A549 (cell line): ENCODE data around the gene CIRBP.

Source experiments
- BHLHE40 ChIP-seq: IDR thresholded peaks from 2 replicates; pipeline ENCODE4 v1.6.1; 2012; ENCODE audit warnings: low read depth, low read length, inconsistent platforms
- EP300 ChIP-seq, 2 experiments: fragments of >200 bp; sonication (Bioruptor Twin); formaldehyde crosslinking; IDR thresholded peaks; 2 replicates in 1 of 2; 3 replicates in 1 of 2; pipeline ENCODE4 v1.6.1; 2016 to 2017
- FOSL2 ChIP-seq, 2 experiments: fragments of 450-650 bp in 1 of 2; fragments of >200 bp in 1 of 2; sonication (Bioruptor Twin) in 1 of 2; formaldehyde crosslinking; IDR thresholded peaks; 2 replicates each; pipeline versions ENCODE4 v1.5.0 to v1.6.1; 2016 to 2020; ENCODE audit warnings: mild to moderate bottlenecking in 1 of 2, moderate library complexity in 1 of 2
- POLR2A ChIP-seq: IDR thresholded peaks from 2 replicates; pipeline ENCODE4 v1.6.1; 2012; ENCODE audit warnings: mild to moderate bottlenecking, low read length
- SMC3 ChIP-seq: fragments of >200 bp; sonication (Bioruptor Twin); formaldehyde crosslinking; IDR thresholded peaks from 3 replicates; pipeline ENCODE4 v1.6.1; 2018; ENCODE audit warnings: inconsistent platforms
- TP53 ChIP-seq: fragments of 250-450 bp; sonication (Bioruptor Pico); IDR thresholded peaks from 2 replicates; pipeline ENCODE4 v1.5.0; 2021; ENCODE audit warnings: mild to moderate bottlenecking, moderate library complexity
- ZFP36 ChIP-seq: fragments of 450-650 bp; IDR thresholded peaks from 2 replicates; pipeline ENCODE4 v1.6.1; 2014; ENCODE audit warnings: borderline replicate concordance; ENCODE audit not compliant: partially characterized antibody
- TF ChIP-seq, protein P1 (sequence below): fragments of 450-650 bp; IDR thresholded peaks from 2 replicates; pipeline ENCODE4 v1.6.1; 2014; ENCODE audit warnings: antibody characterized with exemption
- TF ChIP-seq, protein P2 (sequence below): fragments of >200 bp; sonication (Bioruptor Twin); formaldehyde crosslinking; IDR thresholded peaks from 3 replicates; pipeline ENCODE4 v1.5.1; 2016

DNA sequence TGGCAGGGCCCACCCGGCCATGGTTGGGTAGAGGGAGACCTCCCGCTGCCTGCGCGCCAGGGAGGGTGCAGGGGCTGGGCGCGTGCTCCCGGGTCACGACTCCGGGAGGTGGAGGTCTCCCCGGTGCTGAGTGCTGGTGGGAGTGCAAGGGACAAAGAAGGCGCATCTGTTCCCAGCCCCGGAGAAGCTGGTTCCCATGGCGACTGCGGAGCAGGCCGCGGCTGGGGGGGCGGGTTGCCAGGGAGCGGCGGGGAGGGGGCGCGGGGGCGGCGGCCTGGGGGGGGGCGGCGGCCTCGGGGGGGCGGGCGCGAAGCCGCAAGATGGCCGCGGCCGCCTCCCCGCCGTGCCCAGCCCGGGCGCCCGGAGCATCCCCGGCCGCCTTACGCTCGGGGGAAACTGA is 32.6 kb upstream of the CIRBP start:
- TF ChIP-seq, protein P1, sequence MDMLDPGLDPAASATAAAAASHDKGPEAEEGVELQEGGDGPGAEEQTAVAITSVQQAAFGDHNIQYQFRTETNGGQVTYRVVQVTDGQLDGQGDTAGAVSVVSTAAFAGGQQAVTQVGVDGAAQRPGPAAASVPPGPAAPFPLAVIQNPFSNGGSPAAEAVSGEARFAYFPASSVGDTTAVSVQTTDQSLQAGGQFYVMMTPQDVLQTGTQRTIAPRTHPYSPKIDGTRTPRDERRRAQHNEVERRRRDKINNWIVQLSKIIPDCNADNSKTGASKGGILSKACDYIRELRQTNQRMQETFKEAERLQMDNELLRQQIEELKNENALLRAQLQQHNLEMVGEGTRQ = no peak
- TF ChIP-seq POLR2A = no peak
- TF ChIP-seq, protein P2, sequence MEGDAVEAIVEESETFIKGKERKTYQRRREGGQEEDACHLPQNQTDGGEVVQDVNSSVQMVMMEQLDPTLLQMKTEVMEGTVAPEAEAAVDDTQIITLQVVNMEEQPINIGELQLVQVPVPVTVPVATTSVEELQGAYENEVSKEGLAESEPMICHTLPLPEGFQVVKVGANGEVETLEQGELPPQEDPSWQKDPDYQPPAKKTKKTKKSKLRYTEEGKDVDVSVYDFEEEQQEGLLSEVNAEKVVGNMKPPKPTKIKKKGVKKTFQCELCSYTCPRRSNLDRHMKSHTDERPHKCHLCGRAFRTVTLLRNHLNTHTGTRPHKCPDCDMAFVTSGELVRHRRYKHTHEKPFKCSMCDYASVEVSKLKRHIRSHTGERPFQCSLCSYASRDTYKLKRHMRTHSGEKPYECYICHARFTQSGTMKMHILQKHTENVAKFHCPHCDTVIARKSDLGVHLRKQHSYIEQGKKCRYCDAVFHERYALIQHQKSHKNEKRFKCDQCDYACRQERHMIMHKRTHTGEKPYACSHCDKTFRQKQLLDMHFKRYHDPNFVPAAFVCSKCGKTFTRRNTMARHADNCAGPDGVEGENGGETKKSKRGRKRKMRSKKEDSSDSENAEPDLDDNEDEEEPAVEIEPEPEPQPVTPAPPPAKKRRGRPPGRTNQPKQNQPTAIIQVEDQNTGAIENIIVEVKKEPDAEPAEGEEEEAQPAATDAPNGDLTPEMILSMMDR = no peak
- no peak for TF ChIP-seq TP53 (CRISPR knock-in tag)
- TF ChIP-seq EP300 (IDR thresholded peaks at IDR 0.05) = no peak
- no peak for TF ChIP-seq ZFP36
- TF ChIP-seq BHLHE40 = no peak
- no peak for TF ChIP-seq FOSL2 (IDR thresholded peaks at IDR 0.05)
- TF ChIP-seq FOSL2 (CRISPR knock-in tag; IDR thresholded peaks at IDR 0.05) = no peak
- TF ChIP-seq SMC3 = no peak
